PC-3 (cell line): ENCODE data around the gene NBAS. TPM values are rescaled to one million over a fixed set of nuclear protein-coding genes. Genes with fewer than 3 reads are reported as not detected.

ENCODE experiments used
- ATAC-seq: fragments of 200-7000 bp; cut with Tn5 transposase; 2 replicates; pipeline ENCODE4 v1.9.1; 2020; ENCODE audit warnings: mild to moderate bottlenecking, moderate library complexity
- BruUV-seq: library from RNA; stranded (reverse); fragments of 400-500 nt; replicated peaks from 2 replicates; lab custom pipeline; 2021; lab: Mats Ljungman, UMichigan
- CTCF ChIA-PET: fragments of 300-600 bp; sonication (Branson Sonifier 250); formaldehyde crosslinking; loops from one replicate; lab custom pipeline; 2022; ENCODE audit warnings: antibody characterized with exemption; lab: Charles Lee
- POLR2A ChIA-PET: fragments of 300-600 bp; sonication (Branson Sonifier 250); formaldehyde crosslinking; loops from one replicate; lab custom pipeline; 2022; ENCODE audit warnings: antibody characterized with exemption; ENCODE audit not compliant: unreplicated experiment; lab: Charles Lee
- DNase-seq: peaks from one replicate; pipeline ENCODE4 v3.0.0-alpha.2; 2015
- H2AFZ ChIP-seq: fragments of 300-600 bp; sonication (generic); 2 replicates; pipeline ENCODE4 v1.6.0; 2016; ENCODE audit warnings: antibody characterized with exemption, low read length
- H3F3A ChIP-seq: fragments of 300-600 bp; sonication (generic); one replicate; pipeline ENCODE4 v1.6.0; 2017; ENCODE audit warnings: antibody characterized with exemption, low read length, control low read depth, mild to moderate bottlenecking; ENCODE audit not compliant: unreplicated experiment
- H3K27ac ChIP-seq: fragments of 300-600 bp; sonication (generic); 2 replicates; pipeline ENCODE4 v1.5.1; 2016; ENCODE audit warnings: mild to moderate bottlenecking, low read length
- H3K27me3 ChIP-seq: fragments of 300-600 bp; sonication (generic); 2 replicates; pipeline ENCODE4 v1.6.1; 2016; ENCODE audit warnings: low read length, mixed read lengths
- H3K36me3 ChIP-seq: fragments of 300-600 bp; sonication (generic); 2 replicates; pipeline ENCODE4 v1.6.1; 2016; ENCODE audit warnings: low read depth, mixed run types, low read length, mixed read lengths
- H3K4me1 ChIP-seq: fragments of 300-600 bp; sonication (generic); 2 replicates; pipeline ENCODE4 v1.5.1; 2016; ENCODE audit warnings: low read length; ENCODE audit not compliant: insufficient read depth
- H3K4me2 ChIP-seq: fragments of 300-600 bp; sonication (generic); 2 replicates; pipeline ENCODE4 v1.6.0; 2016; ENCODE audit warnings: low read length
- H3K4me3 ChIP-seq: fragments of 300-600 bp; sonication (generic); 2 replicates; pipeline ENCODE4 v1.5.1; 2016; ENCODE audit warnings: mild to moderate bottlenecking, low read length, mixed read lengths
- H3K79me2 ChIP-seq: fragments of 300-600 bp; sonication (generic); 2 replicates; pipeline ENCODE4 v1.6.1; 2017; ENCODE audit warnings: low read length, mixed read lengths
- H3K9ac ChIP-seq: fragments of 300-600 bp; sonication (generic); 2 replicates; pipeline ENCODE4 v1.6.0; 2016; ENCODE audit warnings: mild to moderate bottlenecking, low read length
- H3K9me2 ChIP-seq: fragments of 300-600 bp; sonication (generic); replicated peaks from 2 replicates; pipeline ENCODE4 v1.6.1; 2016; ENCODE audit warnings: mixed run types, low read length, mixed read lengths
- H3K9me3 ChIP-seq: fragments of 300-600 bp; sonication (generic); 2 replicates; pipeline ENCODE4 v1.6.1; 2016; ENCODE audit warnings: low read length, mixed read lengths
- H4K20me1 ChIP-seq: fragments of 300-600 bp; sonication (generic); 2 replicates; pipeline ENCODE4 v1.6.1; 2016; ENCODE audit warnings: low read length, mixed read lengths
- EZH2 ChIP-seq: fragments of 300-600 bp; sonication (generic); IDR thresholded peaks from one replicate; pipeline ENCODE4 v1.6.1; 2017; ENCODE audit warnings: antibody characterized with exemption, mild to moderate bottlenecking, low read length; ENCODE audit not compliant: unreplicated experiment
- EZH2phosphoT487 ChIP-seq: fragments of 300-600 bp; sonication (generic); IDR thresholded peaks from 2 replicates; pipeline ENCODE4 v1.6.1; 2018; ENCODE audit warnings: mild to moderate bottlenecking, antibody characterized with exemption, low read length, borderline replicate concordance
- intact Hi-C: fragments of 100-400 bp; cut with micrococcal nuclease; formaldehyde crosslinking; loops from 2 replicates; pipeline ENCODE4 v1.9.0; 2023
- total RNA-seq: library from RNA; depleted of rRNA; stranded (reverse); fragments of >200 nt; gene quantifications from 2 replicates; pipeline ENCODE4 v1.2.3, GENCODE V29; 2014
- TF ChIP-seq, protein P1 (sequence below): fragments of 300-600 bp; sonication (generic); conservative IDR thresholded peaks from 2 replicates; pipeline ENCODE4 v1.5.1; 2017; ENCODE audit warnings: antibody characterized with exemption, low read depth, mild to moderate bottlenecking, low read length

NBAS gene
- total RNA-seq, 1 experiment from 2014 or later = 37.2 TPM

GRCh38 chr2:15425712-15426111 lies 135.4 kb downstream of the NBAS start:
- ChIA-PET CTCF (no interaction called here), POLR2A (no interaction called here)
- no peak overlapping the region for H3K27ac ChIP-seq
- H4K20me1 ChIP-seq = no peaks in the 10 kb centered on the region
- no peak overlapping the region for H2AFZ ChIP-seq
- no peaks in the 10 kb centered on the region for H3K79me2 ChIP-seq
- DNase-seq = no peak
- no peaks in the 10 kb centered on the region for H3K9me2 ChIP-seq
- H3F3A ChIP-seq = no peaks in the 10 kb centered on the region
- H3K4me1 ChIP-seq = no peaks in the 10 kb centered on the region
- H3K27me3 ChIP-seq = no peaks in the 10 kb centered on the region
- no peak for TF ChIP-seq EZH2phosphoT487
- TF ChIP-seq, protein P1, sequence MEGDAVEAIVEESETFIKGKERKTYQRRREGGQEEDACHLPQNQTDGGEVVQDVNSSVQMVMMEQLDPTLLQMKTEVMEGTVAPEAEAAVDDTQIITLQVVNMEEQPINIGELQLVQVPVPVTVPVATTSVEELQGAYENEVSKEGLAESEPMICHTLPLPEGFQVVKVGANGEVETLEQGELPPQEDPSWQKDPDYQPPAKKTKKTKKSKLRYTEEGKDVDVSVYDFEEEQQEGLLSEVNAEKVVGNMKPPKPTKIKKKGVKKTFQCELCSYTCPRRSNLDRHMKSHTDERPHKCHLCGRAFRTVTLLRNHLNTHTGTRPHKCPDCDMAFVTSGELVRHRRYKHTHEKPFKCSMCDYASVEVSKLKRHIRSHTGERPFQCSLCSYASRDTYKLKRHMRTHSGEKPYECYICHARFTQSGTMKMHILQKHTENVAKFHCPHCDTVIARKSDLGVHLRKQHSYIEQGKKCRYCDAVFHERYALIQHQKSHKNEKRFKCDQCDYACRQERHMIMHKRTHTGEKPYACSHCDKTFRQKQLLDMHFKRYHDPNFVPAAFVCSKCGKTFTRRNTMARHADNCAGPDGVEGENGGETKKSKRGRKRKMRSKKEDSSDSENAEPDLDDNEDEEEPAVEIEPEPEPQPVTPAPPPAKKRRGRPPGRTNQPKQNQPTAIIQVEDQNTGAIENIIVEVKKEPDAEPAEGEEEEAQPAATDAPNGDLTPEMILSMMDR = no peak
- TF ChIP-seq EZH2 = no peak
- no peak overlapping the region for H3K4me3 ChIP-seq
- intact Hi-C loops = no loop called here
- H3K9me3 ChIP-seq = no peaks in the 10 kb centered on the region
- BruUV-seq = no TSS peak
- no peak overlapping the region for H3K4me2 ChIP-seq
- H3K36me3 ChIP-seq = no peaks in the 10 kb centered on the region
- no peak overlapping the region for H3K9ac ChIP-seq
- no peak for ATAC-seq

- ChIA-PET CTCF (no interaction called here), POLR2A (no interaction called here)
Observed at GRCh38 chr2:15421753-15422152, 139.4 kb downstream of the NBAS start.

GRCh38 chr2:15415748-15416147 lies 145.4 kb downstream of the NBAS start:
- no peaks in the 10 kb centered on the region for H3F3A ChIP-seq
- no peaks in the 10 kb centered on the region for H3K4me1 ChIP-seq
- H4K20me1 ChIP-seq = no peaks in the 10 kb centered on the region
- no peak overlapping the region for H3K4me3 ChIP-seq
- POLR2A ChIA-PET = no interaction called here
- H2AFZ ChIP-seq = no peak overlapping the region
- no peak overlapping the region for H3K4me2 ChIP-seq
- intact Hi-C loops = no loop called here
- no peak overlapping the region for H3K9ac ChIP-seq
- no peaks in the 10 kb centered on the region for H3K36me3 ChIP-seq
- H3K27me3 ChIP-seq = no peaks in the 10 kb centered on the region
- no peak for DNase-seq
- no peaks in the 10 kb centered on the region for H3K79me2 ChIP-seq
- CTCF ChIA-PET = no interaction called here
- ATAC-seq = no peak
- BruUV-seq = no TSS peak
- H3K27ac ChIP-seq = no peak overlapping the region
- TF ChIP-seq EZH2phosphoT487 (no peak), EZH2 (no peak)
- TF ChIP-seq, protein P1 = no peak
- H3K9me3 ChIP-seq = no peaks in the 10 kb centered on the region
- H3K9me2 ChIP-seq = no peaks in the 10 kb centered on the region

More at GRCh38 chr2:15421753-15422152, 139.4 kb downstream of the NBAS start:
- TF ChIP-seq EZH2phosphoT487 (no peak), EZH2 (no peak)
- TF ChIP-seq, protein P1 = no peak
- BruUV-seq = no TSS peak
- DNase-seq (no peak), ATAC-seq (no peak)
- Histone ChIP-seq H3K9me2 (no peaks in the 10 kb centered on the region), H2AFZ (no peak overlapping the region), H3K4me3 (no peak overlapping the region), H3K4me1 (no peaks in the 10 kb centered on the region), H3K27me3 (no peaks in the 10 kb centered on the region), H3F3A (no peaks in the 10 kb centered on the region), H3K36me3 (no peaks in the 10 kb centered on the region), H3K79me2 (no peaks in the 10 kb centered on the region), H3K4me2 (no peak overlapping the region), H3K9me3 (no peaks in the 10 kb centered on the region), H4K20me1 (no peaks in the 10 kb centered on the region), H3K9ac (no peak overlapping the region), H3K27ac (no peak overlapping the region)
- intact Hi-C loops = no loop called here
